T-helper 2 cell treated with Interferon-gamma antibody and Interleukin-4, amounts not matched to agents 100 ng/mL and 5 ng/mL, for 36 hours (primary cell): ENCODE data around the gene HSPA12A. TPM values are rescaled to one million over a fixed set of nuclear protein-coding genes. Genes with fewer than 3 reads are reported as not detected.
"Not testable (repeated sequence)": the region's sequence is repeated elsewhere in the genome, so short reads cannot be mapped to it uniquely, and the experiment has no call there.

Source experiments
- intact Hi-C: fragments of 100-400 bp; cut with micrococcal nuclease; formaldehyde crosslinking; loops from one replicate; pipeline ENCODE4 v1.15.1; 2023
- total RNA-seq: library from RNA; stranded (reverse); gene quantifications from 2 replicates; pipeline ENCODE4 v1.2.3, GENCODE V29; 2022

The HSPA12A gene
- total RNA-seq, 1 donor from 2014 or later = 0.09 TPM

GRCh38 chr10:116719804-116720203, 22.6 kb downstream of the HSPA12A start:
- intact Hi-C loops = no loop called here

DNA sequence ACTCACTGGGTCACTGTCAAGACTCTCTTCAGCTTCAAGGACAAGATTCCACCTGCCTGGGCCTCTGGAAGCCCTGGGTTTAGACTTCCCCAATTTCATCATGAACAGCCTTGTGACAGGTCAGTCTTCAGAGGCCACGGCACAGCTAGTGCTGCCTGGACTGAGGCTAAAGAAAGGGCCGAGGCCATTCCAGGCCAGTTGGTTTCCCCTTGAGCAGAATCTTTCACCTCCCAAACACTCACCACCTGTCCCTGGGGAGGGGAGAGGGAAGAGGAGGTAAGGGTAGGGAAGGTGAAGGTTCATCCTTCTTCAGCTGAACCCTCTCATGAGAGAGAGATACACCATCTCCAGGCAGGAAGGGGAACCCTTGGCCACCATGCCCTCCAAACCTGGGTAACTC, 24.3 kb downstream of the HSPA12A start:
- intact Hi-C loops = no loop called here

GRCh38 chr10:116716381-116716780, 26.0 kb downstream of the HSPA12A start:
- intact Hi-C loops = no loop called here

- intact Hi-C loops = no loop called here
Observed at GRCh38 chr10:116715839-116716377, 26.5 kb downstream of the HSPA12A start.

GRCh38 chr10:116715341-116715740, 27.0 kb downstream of the HSPA12A start:
- intact Hi-C loops = no loop called here

- intact Hi-C loops = no loop called here
Observed at GRCh38 chr10:116713846-116714245, 28.5 kb downstream of the HSPA12A start.

DNA sequence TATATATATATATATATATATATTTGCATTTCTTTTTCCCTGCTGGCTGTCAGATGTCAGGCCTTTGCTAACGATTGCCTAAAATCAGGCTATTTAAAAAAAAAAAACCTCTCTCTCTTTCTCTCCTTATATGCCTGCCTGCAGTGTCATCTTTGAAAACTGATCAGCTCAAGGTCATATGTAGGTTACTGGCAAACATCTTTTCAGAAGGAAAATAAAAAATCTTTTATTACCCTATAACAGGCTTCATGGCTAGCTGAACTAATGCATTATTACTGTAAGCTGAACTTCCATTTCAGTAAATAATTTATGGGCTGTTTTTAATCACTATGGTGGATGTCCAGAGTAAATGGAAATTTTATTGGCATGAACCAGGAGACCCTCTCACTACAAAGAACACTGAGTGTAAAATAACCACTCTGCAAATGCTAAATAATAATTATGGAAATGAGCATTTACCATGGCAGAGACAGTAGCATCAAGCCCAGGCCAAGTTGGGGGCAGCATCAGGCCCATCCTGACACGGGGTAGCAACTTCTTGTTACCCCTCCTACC, 29.3 kb downstream of the HSPA12A start:
- intact Hi-C loops = no loop called here

DNA sequence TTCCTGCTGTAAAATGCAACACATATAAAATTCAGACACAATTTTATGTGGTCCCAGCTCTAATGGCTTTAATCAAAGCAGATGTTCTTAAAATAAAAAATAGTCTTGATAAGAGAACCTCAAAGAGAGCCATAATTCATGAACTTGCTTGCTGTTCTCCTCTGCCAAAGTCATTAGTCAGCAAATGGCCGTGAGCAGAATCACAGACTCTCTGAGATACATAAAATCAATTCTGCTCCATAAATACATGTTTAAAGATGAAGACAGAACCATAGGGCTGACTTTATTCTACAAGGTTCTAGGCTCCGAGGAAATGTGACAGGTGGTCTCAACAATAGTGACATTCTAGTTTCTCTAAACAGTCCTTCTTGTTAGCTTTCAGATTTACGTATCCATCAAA, 29.8 kb downstream of the HSPA12A start:
- intact Hi-C loops = no loop called here

- intact Hi-C loops = not testable (repeated sequence)
Observed at GRCh38 chr10:116711803-116712202, 30.6 kb downstream of the HSPA12A start.

DNA sequence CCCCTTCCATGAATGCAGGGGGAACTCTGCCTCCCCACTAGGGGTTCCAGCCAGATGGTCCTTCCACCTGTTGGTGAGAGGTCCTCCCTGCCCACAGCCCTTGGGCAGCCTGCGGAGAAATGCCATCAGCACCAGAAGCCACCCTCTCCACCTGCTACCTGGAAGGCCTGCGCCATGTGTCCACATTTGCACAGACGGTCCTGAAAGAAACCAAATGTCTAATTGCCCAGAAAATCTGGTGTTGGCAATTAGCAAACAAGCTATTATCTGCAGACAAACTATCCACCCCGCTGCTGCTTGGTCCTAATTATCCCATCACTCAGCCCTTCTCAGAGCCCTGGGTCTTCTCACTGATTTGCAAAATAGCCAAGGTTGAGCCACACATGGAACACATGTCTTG, 32.3 kb downstream of the HSPA12A start:
- intact Hi-C loops = no loop called here

DNA sequence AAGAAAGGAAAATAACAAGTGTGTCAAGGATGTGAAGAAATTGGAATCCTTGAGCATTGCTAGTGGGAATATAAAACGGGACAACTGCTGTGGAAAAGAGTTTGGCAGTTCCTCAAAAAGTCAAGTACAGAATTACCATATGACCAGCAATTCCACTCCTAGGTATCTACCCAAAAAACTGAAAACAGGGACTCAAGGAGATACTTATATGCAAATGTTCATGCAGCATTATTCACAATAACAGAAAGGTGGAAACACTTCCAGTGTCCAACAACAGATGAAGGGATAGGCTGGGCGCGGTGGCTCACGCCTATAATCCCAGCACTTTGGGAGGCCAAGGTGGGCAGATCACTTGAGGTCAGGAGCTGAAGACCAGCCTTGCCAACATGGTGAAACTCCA, 33.5 kb downstream of the HSPA12A start:
- intact Hi-C loops = no loop called here

DNA sequence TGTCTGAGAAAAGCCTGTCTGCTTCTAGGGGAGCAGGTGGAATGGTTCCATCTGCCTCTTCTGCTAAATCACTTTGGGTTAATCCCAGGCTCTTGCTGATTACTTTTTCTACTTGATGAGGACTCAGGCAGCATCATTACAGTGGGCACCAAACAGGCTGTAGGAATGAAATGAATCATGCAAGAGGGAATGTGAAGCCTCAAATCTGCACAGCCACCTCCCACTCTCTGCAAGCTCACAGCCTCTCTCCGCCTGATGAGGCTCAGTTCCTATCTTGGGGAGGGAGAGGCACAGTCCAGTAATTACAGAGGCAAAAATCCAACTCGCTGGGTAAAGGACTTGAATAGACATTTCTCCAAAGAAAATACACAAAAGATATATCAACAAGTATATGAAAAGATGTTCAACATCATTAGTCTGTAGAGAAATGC, 34.0 kb downstream of the HSPA12A start:
- intact Hi-C loops = no loop called here

- intact Hi-C loops = no loop called here
Observed at GRCh38 chr10:116707981-116708380, 34.4 kb downstream of the HSPA12A start.

DNA sequence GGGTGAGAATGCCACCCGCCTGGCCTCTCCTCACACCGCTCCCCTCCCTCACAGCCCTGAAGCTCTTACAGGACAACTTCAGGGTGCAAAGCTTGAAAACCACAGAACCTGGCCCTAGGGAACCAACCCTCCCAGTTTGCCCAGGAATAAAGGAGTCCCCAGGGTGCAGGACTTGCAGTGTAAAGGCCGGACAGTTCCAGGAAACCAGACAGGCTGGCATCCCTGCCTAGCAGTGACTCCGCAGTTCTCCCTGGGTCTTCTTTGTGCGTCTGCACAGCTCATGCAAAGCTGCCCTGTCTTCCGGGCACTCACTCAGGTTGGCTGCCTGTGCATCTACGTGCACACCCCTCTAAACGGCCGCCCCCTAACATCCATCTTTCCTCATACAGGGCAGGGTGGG, 36.1 kb downstream of the HSPA12A start:
- intact Hi-C loops = no loop called here

- intact Hi-C loops = no loop called here
Observed at GRCh38 chr10:116705498-116705897, 36.9 kb downstream of the HSPA12A start.

DNA sequence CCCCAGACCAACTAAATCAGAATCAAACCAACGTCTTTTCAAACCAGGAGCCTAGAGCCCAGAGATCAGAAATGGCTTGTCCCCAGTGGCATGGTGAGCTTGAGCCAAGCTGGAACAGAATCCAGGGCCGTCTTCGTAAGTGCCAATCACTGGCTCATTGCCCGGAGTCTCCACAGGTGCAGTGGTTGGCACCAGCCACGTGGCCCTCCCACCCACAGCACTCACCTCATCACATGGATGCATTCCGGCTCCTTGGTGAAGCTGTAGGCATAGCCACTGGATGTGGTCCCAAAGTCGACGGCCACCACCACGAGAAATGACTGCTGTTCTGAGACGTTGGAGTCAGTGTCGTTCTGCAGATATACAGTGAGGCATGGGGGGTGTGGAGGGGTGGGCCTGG, 37.4 kb downstream of the HSPA12A start:
- intact Hi-C loops = no loop called here

DNA sequence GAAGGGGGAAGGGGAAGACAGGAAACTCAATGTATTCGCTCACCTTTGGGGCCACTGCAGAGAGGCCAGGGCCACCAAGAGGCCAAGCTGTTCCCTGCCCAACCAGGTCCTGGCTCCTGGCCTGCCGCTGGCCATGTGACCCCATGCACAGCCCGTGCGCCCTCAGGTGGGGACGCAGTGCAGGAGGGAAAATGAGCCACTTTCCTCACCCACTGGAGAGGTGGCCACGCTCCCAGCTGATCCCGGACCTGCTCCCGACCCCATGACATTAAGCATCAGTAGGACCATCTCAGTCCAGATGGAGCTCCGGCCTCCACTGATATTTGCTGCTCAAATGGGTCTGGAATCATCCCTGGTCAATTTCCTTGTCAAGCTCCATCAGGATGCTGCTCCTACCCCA, 40.2 kb downstream of the HSPA12A start:
- intact Hi-C loops = no loop called here

DNA sequence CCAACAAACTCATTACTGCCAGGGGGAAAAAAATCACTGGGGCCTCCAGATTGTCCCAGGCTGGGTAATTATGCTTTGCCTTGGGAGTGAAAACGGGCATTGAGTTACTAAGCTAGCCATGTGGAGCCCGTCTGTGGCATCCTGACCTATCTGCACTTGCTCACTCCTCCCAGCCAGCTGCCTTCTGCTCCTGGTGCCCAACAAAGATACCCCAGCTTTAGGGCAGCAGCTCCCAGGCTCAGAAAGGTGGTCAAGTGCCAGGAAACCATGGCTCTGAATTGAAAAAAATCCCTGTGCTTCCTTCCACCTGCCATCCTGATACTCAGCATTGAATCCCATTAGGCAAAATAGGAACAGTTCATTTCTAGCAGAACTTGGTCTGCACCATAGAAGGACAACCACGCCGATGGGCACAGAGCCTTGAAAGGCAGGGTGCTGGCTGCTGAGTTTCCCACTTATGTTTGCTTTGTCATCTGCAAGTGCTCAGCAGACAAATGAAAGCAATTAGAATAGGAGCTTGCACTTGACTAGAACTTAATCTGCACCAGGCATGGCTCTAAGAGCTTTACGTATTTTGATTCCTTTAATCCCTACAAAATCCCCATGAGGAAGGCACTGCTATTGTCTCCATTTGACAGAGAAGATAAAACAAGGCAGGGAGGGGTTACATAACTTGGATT, 42.8 kb downstream of the HSPA12A start:
- intact Hi-C loops = no loop called here

GRCh38 chr10:116699049-116699448, 43.3 kb downstream of the HSPA12A start:
- intact Hi-C loops = no loop called here

- intact Hi-C loops = no loop called here
Observed at GRCh38 chr10:116698364-116698763, 44.0 kb downstream of the HSPA12A start.

DNA sequence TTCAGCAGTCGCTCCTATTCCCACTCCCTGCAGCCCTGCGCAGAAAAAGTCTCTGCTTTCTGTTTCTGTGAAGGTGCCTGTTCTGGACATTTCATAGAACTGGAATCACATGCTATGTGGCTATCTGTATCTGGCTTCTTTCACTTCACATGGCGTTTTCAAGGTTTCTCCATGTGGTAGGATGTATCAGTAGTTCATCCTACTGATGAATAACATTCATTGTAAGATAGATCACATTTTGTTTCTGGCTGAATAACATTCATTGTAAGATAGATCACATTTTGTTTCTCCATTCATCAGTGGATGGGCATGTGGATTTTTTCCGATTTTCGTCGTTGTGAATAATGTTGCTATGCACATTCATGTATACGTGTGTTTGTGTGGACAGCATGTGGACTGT, 44.5 kb downstream of the HSPA12A start:
- intact Hi-C loops = no loop called here

- intact Hi-C loops = no loop called here
Observed at GRCh38 chr10:116696919-116697318, 45.4 kb downstream of the HSPA12A start.

DNA sequence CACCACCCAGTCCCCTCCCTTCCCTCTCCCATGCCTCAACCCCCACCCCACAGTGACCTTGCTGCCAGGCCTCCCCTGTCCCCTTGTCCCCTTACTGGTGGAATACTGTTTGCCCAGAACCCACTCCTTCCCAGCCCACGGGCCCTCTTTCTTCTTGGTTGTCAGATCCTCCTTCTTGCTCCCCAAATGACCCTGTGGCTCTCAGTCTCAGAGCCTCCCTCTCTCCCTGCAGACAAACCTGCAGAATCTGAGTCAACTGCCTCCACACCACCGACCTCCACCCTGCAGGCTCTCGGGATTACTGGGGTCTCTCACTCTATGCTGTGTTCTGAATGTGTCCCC, 47.5 kb downstream of the HSPA12A start:
- intact Hi-C loops = no loop called here
